Stomach smooth muscle (tissue), 2 donors: ENCODE measurements around the gene INSYN1.
"Not testable (repeated sequence)": the region's sequence is repeated elsewhere in the genome, so short reads cannot be mapped to it uniquely, and the experiment has no call there.

Experiments
- H3K27ac ChIP-seq: one replicate; pipeline ENCODE4 v1.7.0; 2013; ENCODE audit warnings: mild to moderate bottlenecking, low read length, inconsistent platforms
- H3K27me3 ChIP-seq, 2 donors: one replicate each; pipeline ENCODE4 v1.7.0; 2013; ENCODE audit warnings: low read length in 2 of 2; ENCODE audit not compliant: insufficient read depth in 2 of 2, control insufficient read depth in 1 of 2
- H3K36me3 ChIP-seq, 2 donors: one replicate each; pipeline ENCODE4 v1.7.0; 2013; ENCODE audit warnings: low read length in 2 of 2; ENCODE audit not compliant: control insufficient read depth in 2 of 2, insufficient read depth in 2 of 2
- H3K4me1 ChIP-seq: one replicate; pipeline ENCODE4 v1.7.0; 2013; ENCODE audit warnings: low read length; ENCODE audit not compliant: control insufficient read depth, insufficient read depth
- H3K4me3 ChIP-seq, 2 donors: one replicate each; pipeline ENCODE4 v1.7.0; 2013; ENCODE audit warnings: low read length in 2 of 2
- H3K9ac ChIP-seq, 2 donors: one replicate each; pipeline ENCODE4 v1.7.0; 2013; ENCODE audit warnings: low read length in 2 of 2, mild to moderate bottlenecking in 1 of 2
- H3K9me3 ChIP-seq, 2 donors: one replicate each; pipeline ENCODE4 v1.7.0; 2013; ENCODE audit warnings: low read length in 2 of 2; ENCODE audit not compliant: control insufficient read depth in 2 of 2
- donor health status: healthy.
- donor health status: Pancreatic carcinoma.

INSYN1 gene

GRCh38 chr15:73789521-73790240, 36.5 kb upstream of the INSYN1 start:
- H3K4me1 ChIP-seq: no peaks in the 10 kb centered on the region
- no peak overlapping the region for H3K27ac ChIP-seq
- no peaks in the 10 kb centered on the region for H3K9me3 ChIP-seq
- H3K27me3 ChIP-seq: peaks cover 0 to 3% of the 10 kb centered on the region in 2 donors
- no peak overlapping the region for H3K9ac ChIP-seq
- no peak overlapping the region for H3K4me3 ChIP-seq
- H3K36me3 ChIP-seq: no peaks in the 10 kb centered on the region

- H3K4me3 ChIP-seq: no peak overlapping the region
- no peaks in the 10 kb centered on the region for H3K4me1 ChIP-seq
- H3K27ac ChIP-seq: no peak overlapping the region
- H3K36me3 ChIP-seq: no peaks in the 10 kb centered on the region
- no peak overlapping the region for H3K9ac ChIP-seq
- peaks cover 0 to 3% of the 10 kb centered on the region in 2 donors for H3K27me3 ChIP-seq
- H3K9me3 ChIP-seq: no peaks in the 10 kb centered on the region
Measured at GRCh38 chr15:73787621-73788020, 34.5 kb upstream of the INSYN1 start.

GRCh38 chr15:73786538-73786937, 33.4 kb upstream of the INSYN1 start:
- Histone ChIP-seq H3K27me3 (peaks cover 0 to 3% of the 10 kb centered on the region in 2 donors), H3K9ac (no peak overlapping the region), H3K4me3 (no peak overlapping the region), H3K27ac (no peak overlapping the region), H3K4me1 (no peaks in the 10 kb centered on the region), H3K9me3 (no peaks in the 10 kb centered on the region), H3K36me3 (no peaks in the 10 kb centered on the region)

GRCh38 chr15:73785256-73786014, 32.3 kb upstream of the INSYN1 start:
- H3K36me3 ChIP-seq, H3K27ac ChIP-seq, H3K9me3 ChIP-seq, H3K9ac ChIP-seq, H3K4me3 ChIP-seq, H3K4me1 ChIP-seq, H3K27me3 ChIP-seq: not testable (repeated sequence)

GRCh38 chr15:73784291-73784690, 31.1 kb upstream of the INSYN1 start:
- H3K27ac ChIP-seq: no peak overlapping the region
- H3K9ac ChIP-seq: no peak overlapping the region
- H3K4me3 ChIP-seq: no peak overlapping the region
- H3K27me3 ChIP-seq: peaks cover 0 to 3% of the 10 kb centered on the region in 2 donors
- no peaks in the 10 kb centered on the region for H3K4me1 ChIP-seq
- H3K36me3 ChIP-seq: no peaks in the 10 kb centered on the region
- H3K9me3 ChIP-seq: no peaks in the 10 kb centered on the region

- Histone ChIP-seq H3K27me3 (no peaks in the 10 kb centered on the region), H3K9me3 (no peaks in the 10 kb centered on the region)
Measured at GRCh38 chr15:73782344-73782959, 29.3 kb upstream of the INSYN1 start.

GRCh38 chr15:73781038-73781925, 28.1 kb upstream of the INSYN1 start:
- H3K9ac ChIP-seq: no peak overlapping the region
- H3K4me1 ChIP-seq: no peaks in the 10 kb centered on the region
- peaks cover 0 to 2% of the 10 kb centered on the region in 2 donors for H3K27me3 ChIP-seq

More at GRCh38 chr15:73782344-73782959, 29.3 kb upstream of the INSYN1 start:
- no peaks in the 10 kb centered on the region for H3K36me3 ChIP-seq
- H3K4me3 ChIP-seq: no peak overlapping the region
- no peaks in the 10 kb centered on the region for H3K4me1 ChIP-seq
- no peak overlapping the region for H3K27ac ChIP-seq
- no peak overlapping the region for H3K9ac ChIP-seq

GRCh38 chr15:73779974-73780373, 26.8 kb upstream of the INSYN1 start:
- Histone ChIP-seq H3K9me3 (no peaks in the 10 kb centered on the region), H3K36me3 (no peaks in the 10 kb centered on the region), H3K9ac (no peak overlapping the region), H3K4me1 (peaks cover 2% of the 10 kb centered on the region), H3K27me3 (peaks cover 0 to 2% of the 10 kb centered on the region in 2 donors), H3K27ac (no peak overlapping the region), H3K4me3 (no peak overlapping the region)

More at GRCh38 chr15:73781038-73781925, 28.1 kb upstream of the INSYN1 start:
- Histone ChIP-seq H3K9me3 (no peaks in the 10 kb centered on the region), H3K27ac (no peak overlapping the region), H3K36me3 (no peaks in the 10 kb centered on the region), H3K4me3 (no peak overlapping the region)

- Histone ChIP-seq H3K4me1 (peaks cover 7% of the 10 kb centered on the region), H3K27ac (no peak overlapping the region), H3K36me3 (no peaks in the 10 kb centered on the region), H3K9me3 (no peaks in the 10 kb centered on the region), H3K4me3 (no peak overlapping the region), H3K9ac (no peak overlapping the region), H3K27me3 (peaks cover 0 to 2% of the 10 kb centered on the region in 2 donors)
Measured at GRCh38 chr15:73777741-73778140, 24.6 kb upstream of the INSYN1 start.

- Histone ChIP-seq H3K27me3 (peaks cover 0 to 2% of the 10 kb centered on the region in 2 donors), H3K9me3 (no peaks in the 10 kb centered on the region), H3K9ac (no peak overlapping the region), H3K4me1 (peaks cover 7% of the 10 kb centered on the region), H3K4me3 (no peak overlapping the region), H3K27ac (no peak overlapping the region), H3K36me3 (no peaks in the 10 kb centered on the region)
Measured at GRCh38 chr15:73773428-73773827, 20.3 kb upstream of the INSYN1 start.
